HG03159 (cell line): ENCODE data around the gene CD151.

Experiments used
- ATAC-seq: cut with Tn5 transposase; IDR thresholded peaks from one replicate; pipeline ENCODE4 v1.9.1; 2021; ENCODE audit warnings: mild to moderate bottlenecking, moderate library complexity; ENCODE audit not compliant: unreplicated experiment

The CD151 gene

GRCh38 chr11:869399-870126, 36.8 kb downstream of the CD151 start:
- ATAC-seq: no peak

GRCh38 chr11:870127-870413, 37.3 kb downstream of the CD151 start:
- no peak for ATAC-seq

DNA sequence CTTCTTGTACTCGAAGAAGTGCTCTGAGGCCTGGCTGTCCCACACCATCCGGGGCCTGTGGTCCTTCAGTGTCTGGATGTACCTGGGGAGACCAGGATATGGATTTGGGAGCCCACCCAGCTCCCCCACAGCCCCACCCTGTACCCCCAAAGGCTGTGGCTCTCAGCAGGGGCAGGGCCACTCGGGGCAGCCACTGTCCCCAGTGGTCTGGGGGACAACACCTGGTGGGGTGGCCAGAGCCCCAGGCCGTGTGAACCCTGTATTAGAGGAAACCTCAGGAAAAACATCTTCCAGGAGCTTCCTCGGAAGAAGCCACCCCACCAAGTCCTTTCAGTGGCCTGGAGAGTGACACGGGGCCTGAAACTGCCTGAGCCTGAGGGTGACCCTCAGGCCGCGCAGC, 37.7 kb downstream of the CD151 start:
- no peak for ATAC-seq

DNA sequence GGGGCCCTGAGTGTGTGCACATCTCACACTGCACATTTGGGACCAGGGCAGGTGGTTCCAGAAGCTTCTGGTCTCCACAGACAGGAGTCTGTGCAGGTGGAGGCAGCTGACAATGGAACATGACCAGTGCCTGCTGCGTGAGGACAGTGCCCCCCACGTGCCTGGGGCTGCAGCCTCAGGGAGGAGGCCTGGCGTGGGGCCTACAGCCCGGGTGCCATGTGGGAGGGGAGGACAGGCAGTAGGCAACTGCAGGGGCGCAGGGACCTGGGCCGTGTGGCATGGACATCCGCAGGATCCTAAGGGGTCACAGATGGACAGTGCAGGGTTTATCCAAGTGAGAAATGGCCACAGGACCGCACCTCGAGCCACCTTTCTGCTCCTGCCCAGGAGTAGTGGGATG, 38.7 kb downstream of the CD151 start:
- no peak for ATAC-seq

- ATAC-seq: no peak
Observed at GRCh38 chr11:872799-873198, 40.0 kb downstream of the CD151 start.

- ATAC-seq: no peak
Observed at GRCh38 chr11:873706-874105, 41.0 kb downstream of the CD151 start.

DNA sequence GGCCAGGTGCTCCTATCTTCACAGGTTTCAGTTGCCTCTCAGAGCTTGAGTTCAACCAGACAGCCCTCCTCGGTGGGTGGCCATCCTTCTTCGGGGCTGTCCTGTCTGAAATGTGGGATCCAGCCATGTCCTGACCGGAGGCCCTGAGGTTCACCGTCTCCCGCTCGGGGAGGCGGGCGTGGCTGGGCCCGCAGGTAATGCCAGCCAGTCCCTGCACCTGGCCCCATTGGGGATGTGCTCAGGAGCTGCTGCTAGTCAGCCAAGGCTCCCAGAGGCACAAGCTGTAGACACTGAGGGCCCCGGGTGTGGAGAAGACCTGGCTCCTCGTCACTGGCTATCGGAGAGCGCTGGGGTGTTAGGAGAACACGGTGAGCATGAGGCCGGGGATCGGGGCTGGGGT, 42.5 kb downstream of the CD151 start:
- ATAC-seq: no peak

GRCh38 chr11:875769-876301, 43.1 kb downstream of the CD151 start:
- no peak for ATAC-seq

GRCh38 chr11:876545-876944, 43.8 kb downstream of the CD151 start:
- no peak for ATAC-seq

- no peak for ATAC-seq
Observed at GRCh38 chr11:877565-877964, 44.8 kb downstream of the CD151 start.

- no peak for ATAC-seq
Observed at GRCh38 chr11:880447-880846, 47.7 kb downstream of the CD151 start.

DNA sequence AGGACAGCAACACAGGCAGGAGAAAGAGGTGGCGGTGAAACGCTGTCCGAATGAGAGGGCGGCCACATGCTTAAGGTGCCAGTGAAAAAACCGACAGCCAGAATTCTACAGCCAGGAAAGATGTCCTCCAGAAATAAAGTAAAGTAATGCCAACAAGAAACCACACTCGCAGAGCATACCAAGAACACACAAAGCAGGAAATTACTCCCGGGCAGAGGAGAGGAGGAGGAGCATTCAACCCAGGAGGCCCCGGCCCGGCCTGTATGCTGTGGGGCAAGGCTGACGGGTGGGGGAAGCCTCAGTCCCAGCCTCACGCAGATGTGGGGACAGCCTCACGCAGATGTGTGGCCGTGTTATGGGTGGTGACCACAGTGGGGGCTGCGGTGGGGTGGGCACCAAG, 49.8 kb downstream of the CD151 start:
- no peak for ATAC-seq

- ATAC-seq: no peak
Observed at GRCh38 chr11:883527-883926, 50.8 kb downstream of the CD151 start.

- ATAC-seq: no peak
Observed at GRCh38 chr11:884578-885070, 51.9 kb downstream of the CD151 start.

DNA sequence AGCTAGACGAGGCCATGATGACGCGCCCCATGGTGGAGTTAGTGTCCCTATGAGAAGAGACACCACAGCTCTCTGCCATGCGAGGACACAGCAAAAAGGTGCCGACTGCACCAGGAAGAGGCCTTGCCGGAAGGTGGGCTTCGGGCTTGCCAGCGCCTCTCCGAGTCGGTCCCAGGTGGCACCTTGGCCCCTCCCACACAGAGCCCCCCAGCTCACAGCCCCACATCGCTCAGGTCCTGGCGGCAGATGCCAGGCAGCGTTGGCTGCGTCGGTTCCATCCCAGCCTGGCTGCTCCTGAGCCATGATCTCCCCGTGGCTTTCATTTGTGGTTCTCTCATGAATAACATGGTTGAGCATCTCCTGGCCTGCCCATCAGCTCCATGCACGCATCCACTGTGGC, 53.8 kb downstream of the CD151 start:
- no peak for ATAC-seq

GRCh38 chr11:887589-887988, 54.8 kb downstream of the CD151 start:
- no peak for ATAC-seq
